Measurements from ENCODE around the gene NFASC. TPM values are rescaled to one million over a fixed set of nuclear protein-coding genes. Genes with fewer than 3 reads are reported as not detected.

The NFASC gene
- total RNA-seq, 4 donors from 2014 or later: 10.3 to 18.4 (median 10.9) TPM

DNA sequence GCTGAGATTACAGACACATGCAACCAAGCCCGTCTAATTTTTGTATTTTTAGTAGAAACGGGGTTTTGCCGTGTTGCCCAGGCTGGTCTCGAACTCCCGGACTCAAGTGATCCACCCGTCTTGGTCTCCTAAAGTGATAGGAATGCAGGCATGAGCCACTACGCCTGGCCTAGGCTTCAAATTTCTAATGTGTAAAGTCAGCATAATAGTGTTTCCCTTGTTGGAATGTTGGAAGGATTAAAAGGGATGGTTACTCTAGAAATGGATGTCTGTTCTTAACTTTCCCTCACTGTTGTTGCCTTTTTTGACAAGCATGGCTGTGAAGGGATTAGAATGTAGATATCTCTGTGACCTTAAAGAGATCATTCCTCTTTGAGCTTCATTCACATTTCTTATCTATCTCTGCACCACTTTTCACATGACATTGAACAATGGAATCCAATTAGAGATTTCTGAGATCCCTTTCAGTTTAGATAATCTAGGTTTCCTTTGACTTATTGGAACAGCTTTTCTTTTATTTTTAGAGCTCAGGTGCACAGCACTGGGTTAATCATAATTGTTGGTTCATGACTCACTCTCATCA is 33.7 kb downstream of the NFASC start:
- ATAC-seq (ENCODE audit: low FRiP score): no peak

DNA sequence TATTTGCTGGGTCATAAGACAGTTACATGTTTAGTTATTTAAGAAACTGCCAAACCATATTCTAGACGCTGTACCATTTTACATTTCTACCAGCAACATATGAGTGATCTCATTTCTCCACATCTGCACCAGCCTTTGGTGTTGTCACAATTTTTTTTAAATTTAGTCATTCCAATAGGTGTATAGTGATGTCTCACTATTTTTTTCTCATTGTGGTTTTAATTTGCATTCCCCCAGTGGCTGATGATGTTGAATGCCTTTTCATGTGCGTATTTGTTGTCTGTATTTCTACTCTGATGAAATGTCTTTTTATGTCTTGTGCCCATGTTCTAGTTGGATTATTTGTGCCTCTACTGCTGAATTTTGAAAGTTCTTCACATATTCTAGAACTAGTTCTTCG is 38.4 kb downstream of the NFASC start:
- no peak for ATAC-seq (ENCODE audit: low FRiP score)
- DNase-seq (ENCODE audit: low spot score): no peak
- TF ChIP-seq, protein P1, sequence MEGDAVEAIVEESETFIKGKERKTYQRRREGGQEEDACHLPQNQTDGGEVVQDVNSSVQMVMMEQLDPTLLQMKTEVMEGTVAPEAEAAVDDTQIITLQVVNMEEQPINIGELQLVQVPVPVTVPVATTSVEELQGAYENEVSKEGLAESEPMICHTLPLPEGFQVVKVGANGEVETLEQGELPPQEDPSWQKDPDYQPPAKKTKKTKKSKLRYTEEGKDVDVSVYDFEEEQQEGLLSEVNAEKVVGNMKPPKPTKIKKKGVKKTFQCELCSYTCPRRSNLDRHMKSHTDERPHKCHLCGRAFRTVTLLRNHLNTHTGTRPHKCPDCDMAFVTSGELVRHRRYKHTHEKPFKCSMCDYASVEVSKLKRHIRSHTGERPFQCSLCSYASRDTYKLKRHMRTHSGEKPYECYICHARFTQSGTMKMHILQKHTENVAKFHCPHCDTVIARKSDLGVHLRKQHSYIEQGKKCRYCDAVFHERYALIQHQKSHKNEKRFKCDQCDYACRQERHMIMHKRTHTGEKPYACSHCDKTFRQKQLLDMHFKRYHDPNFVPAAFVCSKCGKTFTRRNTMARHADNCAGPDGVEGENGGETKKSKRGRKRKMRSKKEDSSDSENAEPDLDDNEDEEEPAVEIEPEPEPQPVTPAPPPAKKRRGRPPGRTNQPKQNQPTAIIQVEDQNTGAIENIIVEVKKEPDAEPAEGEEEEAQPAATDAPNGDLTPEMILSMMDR (IDR thresholded peaks at IDR 0.05): no peak

More for the DNA sequence above, 33.7 kb downstream of the NFASC start:
- TF ChIP-seq, protein P1 (IDR thresholded peaks at IDR 0.05): no peak
- DNase-seq (ENCODE audit: low spot score): no peak

DNA sequence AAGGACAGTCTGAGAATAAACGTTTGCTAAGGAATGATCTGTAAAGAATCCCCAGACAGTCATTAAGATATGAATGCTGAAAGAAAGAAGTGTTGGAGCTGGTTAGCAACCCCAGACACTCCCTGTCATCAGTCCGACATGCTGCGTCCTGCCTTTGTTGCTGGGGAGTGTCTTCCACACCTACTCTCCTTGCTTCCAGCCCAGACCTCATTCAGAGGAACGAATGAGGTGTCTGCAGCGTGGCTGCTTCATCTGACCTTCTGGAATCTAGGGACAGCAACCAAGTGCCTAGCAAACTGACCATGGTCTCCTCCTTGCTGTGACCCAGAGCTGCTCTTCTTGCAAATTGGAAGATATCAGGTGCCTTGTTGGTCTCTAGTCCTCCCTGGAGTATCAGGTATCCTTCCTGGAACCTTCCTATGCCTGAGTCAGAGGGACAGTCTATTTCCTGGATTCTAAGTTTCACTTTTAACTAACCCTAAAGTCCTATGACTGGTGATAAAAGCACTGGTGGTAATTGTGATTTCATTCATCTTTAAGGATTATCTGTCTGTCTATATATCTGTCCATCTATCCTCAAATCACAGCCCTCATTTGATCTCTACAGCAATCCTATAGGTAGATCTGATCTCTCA is 45.3 kb downstream of the NFASC start:
- DNase-seq (ENCODE audit: low spot score) (no peak), ATAC-seq (ENCODE audit: low FRiP score) (peak; percentile 32)
- TF ChIP-seq, protein P1 (IDR thresholded peaks at IDR 0.05): no peak

DNA sequence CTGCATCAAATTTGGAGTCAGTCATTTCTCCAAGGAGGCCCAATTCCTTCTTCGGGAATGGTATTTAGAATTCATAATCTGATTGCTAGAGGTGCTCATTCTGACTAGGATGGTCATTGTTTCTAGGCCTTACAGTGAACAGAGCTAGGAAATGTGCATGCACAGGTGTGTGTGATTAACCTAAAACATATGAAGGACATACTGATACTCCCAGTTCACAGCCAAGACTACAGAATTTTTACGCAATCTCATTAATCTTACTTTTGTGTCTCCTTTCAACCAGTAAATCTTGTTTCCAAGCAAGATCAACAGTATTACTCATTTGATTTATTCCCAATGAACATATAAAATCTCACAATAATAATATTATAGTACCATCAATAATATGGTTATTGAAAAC is 47.1 kb downstream of the NFASC start:
- DNase-seq (ENCODE audit: low spot score) (no peak), ATAC-seq (ENCODE audit: low FRiP score) (no peak)
- TF ChIP-seq, protein P1 (IDR thresholded peaks at IDR 0.05): no peak

DNA sequence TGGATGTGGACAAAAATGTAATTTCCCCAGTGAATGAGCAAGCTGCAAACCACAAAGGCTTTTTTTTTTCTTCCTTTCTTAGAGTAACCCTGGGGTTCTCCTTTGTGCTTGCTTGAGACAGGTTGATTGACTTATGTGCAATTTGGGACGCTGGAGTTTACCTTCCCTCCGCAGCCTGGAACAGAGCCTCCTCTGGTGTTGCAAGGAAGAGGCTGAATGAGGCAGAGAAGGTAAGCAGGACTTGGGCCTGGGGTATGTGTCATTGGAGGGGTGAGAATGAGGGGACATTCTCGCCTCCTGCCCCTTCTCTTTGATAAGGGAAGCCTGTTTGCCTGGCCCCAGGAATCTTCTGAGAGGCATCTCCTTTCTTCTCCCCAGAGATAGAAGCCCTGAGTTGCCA is 49.8 kb downstream of the NFASC start:
- TF ChIP-seq, protein P1 (IDR thresholded peaks at IDR 0.05): no peak
- no peak for ATAC-seq (ENCODE audit: low FRiP score)
- no peak for DNase-seq (ENCODE audit: low spot score)

DNA sequence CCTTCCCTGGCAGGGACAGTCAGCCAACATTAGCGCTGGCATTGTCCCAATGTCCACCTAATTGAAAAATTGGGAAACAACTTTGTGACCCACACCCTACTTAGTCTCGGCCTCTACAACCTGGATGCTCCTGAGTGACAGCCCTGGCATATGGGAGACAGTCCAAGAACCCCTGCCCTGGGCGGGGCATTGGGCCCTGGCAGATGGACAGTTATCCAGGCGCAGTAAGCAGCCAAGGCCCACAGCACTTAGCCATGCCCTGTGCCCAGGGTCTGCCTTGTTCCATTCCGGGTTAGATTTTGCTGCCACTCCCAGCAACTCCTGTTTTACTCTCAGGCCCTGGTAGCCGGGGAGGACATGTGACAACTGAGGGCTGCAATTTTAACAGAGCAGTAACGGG is 50.3 kb downstream of the NFASC start:
- no peak for ATAC-seq (ENCODE audit: low FRiP score)
- DNase-seq (ENCODE audit: low spot score): no peak
- TF ChIP-seq, protein P1 (IDR thresholded peaks at IDR 0.05): no peak
